ENCODE measurements around the gene IKBIP.

IKBIP gene

DNA sequence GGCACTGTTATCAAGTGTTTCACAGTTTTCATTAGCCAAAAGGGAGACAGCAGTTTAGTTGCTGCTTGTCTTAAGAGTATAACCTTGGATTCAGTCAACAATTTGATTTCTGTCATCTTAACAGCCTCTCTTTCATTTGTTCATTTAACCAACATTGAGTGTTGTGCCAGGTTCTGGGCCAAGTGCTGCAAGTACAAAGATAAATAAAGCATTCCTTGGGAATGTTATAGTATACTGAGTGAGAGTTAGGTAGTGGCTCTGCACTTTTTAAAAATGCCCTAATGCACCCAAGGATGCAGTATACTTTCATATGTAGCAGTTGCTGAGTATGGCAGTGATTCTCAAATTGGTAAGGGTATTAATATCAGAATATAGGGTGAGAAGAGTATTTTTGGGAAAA is 15.9 kb upstream of the IKBIP start:
- no peaks in the 10 kb centered on the region for H3K27me3 ChIP-seq
- peaks cover 100% of the 10 kb centered on the region for H3K36me3 ChIP-seq
- TF ChIP-seq, protein P1, sequence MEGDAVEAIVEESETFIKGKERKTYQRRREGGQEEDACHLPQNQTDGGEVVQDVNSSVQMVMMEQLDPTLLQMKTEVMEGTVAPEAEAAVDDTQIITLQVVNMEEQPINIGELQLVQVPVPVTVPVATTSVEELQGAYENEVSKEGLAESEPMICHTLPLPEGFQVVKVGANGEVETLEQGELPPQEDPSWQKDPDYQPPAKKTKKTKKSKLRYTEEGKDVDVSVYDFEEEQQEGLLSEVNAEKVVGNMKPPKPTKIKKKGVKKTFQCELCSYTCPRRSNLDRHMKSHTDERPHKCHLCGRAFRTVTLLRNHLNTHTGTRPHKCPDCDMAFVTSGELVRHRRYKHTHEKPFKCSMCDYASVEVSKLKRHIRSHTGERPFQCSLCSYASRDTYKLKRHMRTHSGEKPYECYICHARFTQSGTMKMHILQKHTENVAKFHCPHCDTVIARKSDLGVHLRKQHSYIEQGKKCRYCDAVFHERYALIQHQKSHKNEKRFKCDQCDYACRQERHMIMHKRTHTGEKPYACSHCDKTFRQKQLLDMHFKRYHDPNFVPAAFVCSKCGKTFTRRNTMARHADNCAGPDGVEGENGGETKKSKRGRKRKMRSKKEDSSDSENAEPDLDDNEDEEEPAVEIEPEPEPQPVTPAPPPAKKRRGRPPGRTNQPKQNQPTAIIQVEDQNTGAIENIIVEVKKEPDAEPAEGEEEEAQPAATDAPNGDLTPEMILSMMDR (IDR thresholded peaks at IDR 0.05): no peak
- H3K9me3 ChIP-seq: no peaks in the 10 kb centered on the region
- peak overlapping the region; percentile 43 for H3K27ac ChIP-seq
- no peaks in the 10 kb centered on the region for H3K4me1 ChIP-seq (ENCODE audit: control insufficient read depth in 1 of 2, insufficient read depth in 1 of 2, low read depth in 1 of 2, low read length in 1 of 2)
- no peak overlapping the region for H3K4me3 ChIP-seq (ENCODE audit: low read depth in 1 of 2, low read length in 1 of 2)

GRCh38 chr12:98656289-98657101 is 11.9 kb upstream of the IKBIP start:
- Histone ChIP-seq H3K9me3 (no peaks in the 10 kb centered on the region), H3K4me3 (ENCODE audit: low read depth in 1 of 2, low read length in 1 of 2) (no peak overlapping the region), H3K36me3 (peaks cover 91% of the 10 kb centered on the region), H3K4me1 (ENCODE audit: control insufficient read depth in 1 of 2, insufficient read depth in 1 of 2, low read depth in 1 of 2, low read length in 1 of 2) (peaks cover 0 to 3% of the 10 kb centered on the region in 2 experiments), H3K27ac (peak overlapping the region; percentile 35), H3K27me3 (no peaks in the 10 kb centered on the region)
- TF ChIP-seq, protein P1 (IDR thresholded peaks at IDR 0.05): no peak

- Histone ChIP-seq H3K4me1 (ENCODE audit: control insufficient read depth in 1 of 2, insufficient read depth in 1 of 2, low read depth in 1 of 2, low read length in 1 of 2) (peaks cover 0 to 3% of the 10 kb centered on the region in 2 experiments), H3K27me3 (no peaks in the 10 kb centered on the region), H3K36me3 (peaks cover 91% of the 10 kb centered on the region), H3K9me3 (no peaks in the 10 kb centered on the region), H3K27ac (peak overlapping the region; percentile 41), H3K4me3 (ENCODE audit: low read depth in 1 of 2, low read length in 1 of 2) (no peak overlapping the region)
- TF ChIP-seq, protein P1 (IDR thresholded peaks at IDR 0.05): peak; percentile 48
These were observed 9.4 kb upstream of the IKBIP start for GRCh38 chr12:98653866-98654493.

DNA sequence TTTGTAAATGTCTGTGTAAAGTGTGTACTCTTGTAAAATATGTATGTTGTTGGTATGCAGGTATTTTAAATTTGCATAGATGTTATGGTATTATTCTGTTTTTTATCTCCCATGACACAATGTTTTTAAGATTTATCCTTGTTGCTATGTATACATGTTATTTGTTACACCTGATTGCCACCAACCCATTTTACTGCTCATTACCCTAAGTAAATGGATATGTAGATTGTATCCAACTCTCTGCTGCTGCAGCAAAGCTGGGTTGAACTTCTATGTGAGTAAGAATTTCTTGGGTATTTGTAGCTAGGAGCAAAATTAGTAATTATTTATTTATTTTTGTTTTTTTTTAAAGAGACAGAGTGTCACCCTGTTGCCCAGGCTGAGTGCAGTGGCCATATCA is 6.7 kb upstream of the IKBIP start:
- no peak overlapping the region for H3K4me3 ChIP-seq (ENCODE audit: low read depth in 1 of 2, low read length in 1 of 2)
- peak overlapping the region; percentile 41 for H3K27ac ChIP-seq
- H3K4me1 ChIP-seq (ENCODE audit: control insufficient read depth in 1 of 2, insufficient read depth in 1 of 2, low read depth in 1 of 2, low read length in 1 of 2): peaks cover 25 to 26% of the 10 kb centered on the region in 2 experiments
- peaks cover 77% of the 10 kb centered on the region for H3K36me3 ChIP-seq
- H3K27me3 ChIP-seq: no peaks in the 10 kb centered on the region
- no peaks in the 10 kb centered on the region for H3K9me3 ChIP-seq
- TF ChIP-seq, protein P1 (IDR thresholded peaks at IDR 0.05): no peak

- Histone ChIP-seq H3K9me3 (no peaks in the 10 kb centered on the region), H3K36me3 (peaks cover 37% of the 10 kb centered on the region), H3K27ac (peak overlapping the region; percentile 93), H3K27me3 (no peaks in the 10 kb centered on the region), H3K4me3 (ENCODE audit: low read depth in 1 of 2, low read length in 1 of 2) (peak overlapping the region; percentile 99), H3K4me1 (ENCODE audit: control insufficient read depth in 1 of 2, insufficient read depth in 1 of 2, low read depth in 1 of 2, low read length in 1 of 2) (peaks cover 43 to 52% of the 10 kb centered on the region in 2 experiments)
- TF ChIP-seq, protein P1 (IDR thresholded peaks at IDR 0.05): no peak
These were observed 1.9 kb upstream of the IKBIP start for GRCh38 chr12:98646294-98647090.

Measured in neutrophil (primary cell).